Upper lobe of left lung (tissue), 6 donors: ENCODE results near the gene VAV3. TPM values are rescaled to one million over a fixed set of nuclear protein-coding genes. Genes with fewer than 3 reads are reported as not detected.

Source experiments
- ATAC-seq, 2 donors: fragments of 200-7000 bp; cut with Tn5 transposase; one replicate each; pipeline ENCODE4 v1.9.1; 2022; ENCODE audit warnings: mild to moderate bottlenecking in 2 of 2, moderate library complexity in 2 of 2; ENCODE audit not compliant: low FRiP score in 2 of 2
- DNase-seq, 2 donors: peaks; one replicate each; pipeline ENCODE4 v3.0.0-alpha.2; 2019 to 2020
- H3K27ac ChIP-seq, 4 donors: fragments of 200-600 bp; sonication (generic); one replicate each; pipeline ENCODE4 v1.5.1; 2016 to 2019
- H3K27me3 ChIP-seq, 4 donors: fragments of 200-600 bp; sonication (generic); one replicate each; pipeline ENCODE4 v1.5.1; 2017 to 2019
- H3K36me3 ChIP-seq, 4 donors: fragments of 200-600 bp; sonication (generic); one replicate each; pipeline ENCODE4 v1.5.1; 2016 to 2019
- H3K4me1 ChIP-seq, 4 donors: fragments of 200-600 bp; sonication (generic); one replicate each; pipeline ENCODE4 v1.5.1; 2018 to 2019
- H3K4me3 ChIP-seq, 4 donors: fragments of 200-600 bp; sonication (generic); one replicate each; pipeline ENCODE4 v1.5.1; 2017 to 2019; ENCODE audit warnings: mild to moderate bottlenecking in 2 of 4, moderate library complexity in 1 of 4
- H3K9me3 ChIP-seq, 4 donors: fragments of 200-600 bp; sonication (generic); one replicate each; pipeline ENCODE4 v1.5.1; 2018 to 2019
- CTCF ChIP-seq, 6 experiments: fragments of 450-650 bp in 4 of 6; fragments of 200-600 bp in 2 of 6; sonication (generic) in 2 of 6; IDR thresholded peaks; one replicate each; pipeline ENCODE4 v1.5.1; 2016 to 2019; ENCODE audit warnings: antibody characterized with exemption in 6 of 6
- EP300 ChIP-seq, 4 donors: sonication (generic); formaldehyde crosslinking; IDR thresholded peaks; one replicate each; pipeline ENCODE4 v1.5.1; 2017; ENCODE audit warnings: antibody characterized with exemption in 4 of 4, control low read depth in 2 of 4
- POLR2A ChIP-seq, 4 donors: fragments of 450-650 bp; IDR thresholded peaks; one replicate each; pipeline ENCODE4 v1.5.1; 2016 to 2017; ENCODE audit warnings: antibody characterized with exemption in 4 of 4, mild to moderate bottlenecking in 2 of 4
- POLR2AphosphoS5 ChIP-seq, 2 donors: sonication (generic); formaldehyde crosslinking; IDR thresholded peaks; one replicate each; pipeline ENCODE4 v1.5.1; 2017; ENCODE audit warnings: antibody characterized with exemption in 2 of 2
- WGBS, 2 donors: methylation state at CpG; one replicate each; pipeline ENCODE4 v1.1.5; 2017 to 2018; 5-methylcytosine and 5-hydroxymethylcytosine counted together
- small RNA-seq, 4 donors: library from RNA; depleted of rRNA; stranded (forward); fragments of <200 nt; gene quantifications; one replicate each; pipeline ENCODE3, GENCODE V24; 2016
- total RNA-seq, 6 donors: library from RNA; depleted of rRNA in 4 of 6; stranded (reverse); fragments of >200 nt in 4 of 6; gene quantifications; one replicate each; pipeline versions ENCODE4 v1.1.0 to v1.2.1, GENCODE V29; 2016 to 2021
- donor health status: DM: no; HTN: no; CAD: no; lungs with moderate emphysema.
- donor health status: DM: no; HTN: yes; CAD: no; lungs with severe emphysema.

The VAV3 gene
- total RNA-seq, 6 donors from 2014 or later: 5.9 to 13.6 (median 7.8) TPM

GRCh38 chr1:107524301-107524700 lies 440.7 kb downstream of the VAV3 start:
- TF ChIP-seq POLR2AphosphoS5 (IDR thresholded peaks at IDR 0.05): no peak
- TF ChIP-seq POLR2A (IDR thresholded peaks at IDR 0.05): no peak
- TF ChIP-seq EP300 (IDR thresholded peaks at IDR 0.05): no peak
- TF ChIP-seq CTCF (IDR thresholded peaks at IDR 0.05): no peak
- ATAC-seq: no peak

GRCh38 chr1:107523736-107524135 lies 441.2 kb downstream of the VAV3 start:
- no peak overlapping the region for H3K27ac ChIP-seq
- WGBS, 2 donors: 37 to 55% methylated on average over 4 of the region's 4 CpGs
- no peaks in the 10 kb centered on the region for H3K27me3 ChIP-seq
- H3K36me3 ChIP-seq: no peaks in the 10 kb centered on the region
- TF ChIP-seq CTCF (IDR thresholded peaks at IDR 0.05) (no peak), EP300 (IDR thresholded peaks at IDR 0.05) (no peak)
- DNase-seq (no peak), ATAC-seq (no peak)
- no peaks in the 10 kb centered on the region for H3K9me3 ChIP-seq
- H3K4me1 ChIP-seq: no peaks in the 10 kb centered on the region
- H3K4me3 ChIP-seq: no peak overlapping the region

More at GRCh38 chr1:107524301-107524700, 440.7 kb downstream of the VAV3 start:
- no peak for DNase-seq
- Histone ChIP-seq H3K9me3 (no peaks in the 10 kb centered on the region), H3K4me1 (no peaks in the 10 kb centered on the region), H3K27me3 (no peaks in the 10 kb centered on the region), H3K36me3 (no peaks in the 10 kb centered on the region), H3K4me3 (no peak overlapping the region), H3K27ac (no peak overlapping the region)
- WGBS, 2 donors: 67 to 75% methylated on average over 2 of the region's 2 CpGs

GRCh38 chr1:107523061-107523460 lies 441.9 kb downstream of the VAV3 start:
- H3K27me3 ChIP-seq: no peaks in the 10 kb centered on the region
- no peak overlapping the region for H3K4me3 ChIP-seq
- TF ChIP-seq POLR2AphosphoS5 (IDR thresholded peaks at IDR 0.05) (no peak), EP300 (IDR thresholded peaks at IDR 0.05) (no peak), POLR2A (IDR thresholded peaks at IDR 0.05) (no peak), CTCF (IDR thresholded peaks at IDR 0.05) (no peak)
- H3K9me3 ChIP-seq: no peaks in the 10 kb centered on the region
- WGBS, 2 donors: 50 to 65% methylated on average over 2 to 4 of the region's 4 CpGs
- ATAC-seq (no peak), DNase-seq (no peak)
- H3K4me1 ChIP-seq: no peaks in the 10 kb centered on the region
- H3K27ac ChIP-seq: no peak overlapping the region
- no peaks in the 10 kb centered on the region for H3K36me3 ChIP-seq

Small RNAs within 50 kb of the gene (small RNA-seq; reads per million reads assigned to genes)
- gene MIR7852: 0 reads per million in 4 donors

Other genes with a start within 250 kb of the VAV3 start
- gene SLC25A24, start 235.2 kb upstream of the VAV3 start, total RNA-seq: 10 to 100 TPM; 28.6 to 96.7 (median 42.5) TPM